DMS53 treated with DMSO at 0.1 percent for 48 hours (cell line): ENCODE measurements around the gene HS6ST2.

ENCODE experiments used
- DNase-seq: peaks from one replicate; lab custom pipeline; 2025; ENCODE audit not compliant: unreplicated experiment; lab: John Stamatoyannopoulos, UW

HS6ST2 gene

GRCh38 chrX:132689612-132690563 lies 268.5 kb downstream of the HS6ST2 start:
- DNase-seq = no peak

DNA sequence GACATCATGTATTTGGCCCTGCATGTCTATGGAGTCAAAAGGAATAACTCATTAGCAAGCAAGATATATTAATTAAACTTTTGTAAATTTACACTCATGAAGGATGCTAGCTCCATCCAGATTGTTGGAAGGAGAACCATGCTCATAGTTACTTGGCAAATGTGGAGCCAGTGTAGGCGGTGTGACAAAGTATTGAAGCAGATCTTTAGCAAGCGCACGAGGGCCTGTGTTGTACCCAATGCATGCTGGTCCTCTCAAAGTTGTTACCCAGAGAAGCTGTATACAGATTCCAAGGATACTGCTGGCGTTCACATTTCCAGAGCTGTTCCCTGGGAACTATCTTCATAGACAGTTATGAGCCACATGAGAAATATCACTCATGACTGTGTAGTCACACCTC lies 273.2 kb downstream of the HS6ST2 start:
- DNase-seq = no peak

DNA sequence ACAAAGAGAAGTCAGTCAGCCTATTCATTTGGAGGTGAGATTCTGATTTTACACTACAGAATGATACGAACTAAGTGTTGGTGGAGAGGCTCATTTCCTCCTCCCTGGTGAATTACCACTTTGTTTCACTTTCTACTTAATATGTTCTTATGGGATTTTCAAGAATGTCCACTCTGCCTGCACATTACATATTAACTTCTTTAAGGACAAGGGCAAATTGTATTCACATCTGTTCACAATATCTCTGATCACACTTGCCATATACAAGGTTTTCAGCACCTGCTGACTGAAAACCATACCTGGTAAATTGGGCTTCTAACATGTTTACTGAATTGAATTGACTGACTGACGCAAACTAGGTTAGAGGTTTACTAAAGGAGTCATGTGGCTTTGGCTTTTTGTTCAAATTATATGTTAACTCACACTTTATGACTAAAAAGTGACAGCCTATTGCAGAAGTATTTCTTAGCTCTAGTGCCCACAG lies 281.2 kb downstream of the HS6ST2 start:
- no peak for DNase-seq

DNA sequence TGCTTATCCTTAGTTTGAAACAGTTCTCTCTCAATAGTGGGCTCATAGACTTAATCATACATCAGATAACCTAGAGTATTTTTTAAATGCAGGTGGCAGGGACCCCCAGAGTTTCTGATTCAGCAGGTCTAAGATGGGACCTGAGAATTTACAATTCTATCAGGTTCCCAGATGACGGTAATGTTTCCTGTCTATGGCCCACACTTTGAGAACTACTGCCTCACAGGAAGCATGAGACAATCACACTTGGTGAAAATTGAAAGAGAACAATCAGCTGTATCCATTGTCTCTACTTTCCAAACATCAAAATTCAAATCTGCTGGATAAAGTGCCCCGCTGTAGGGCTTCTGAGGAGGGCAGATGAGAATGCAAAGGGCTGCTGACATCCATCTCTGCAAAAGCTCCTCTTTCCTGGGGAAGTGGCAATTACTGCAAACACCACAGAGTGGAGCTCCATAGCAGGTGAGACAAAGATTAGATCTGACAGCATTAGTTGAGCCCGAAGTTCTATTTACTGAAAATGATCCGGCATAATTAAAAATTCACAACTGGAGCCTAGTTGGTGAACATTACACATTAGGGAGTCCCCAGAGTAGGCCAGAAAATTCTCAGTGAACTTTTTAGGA lies 281.8 kb downstream of the HS6ST2 start:
- no peak for DNase-seq

- no peak for DNase-seq
Measured at GRCh38 chrX:132676102-132676501, 282.3 kb downstream of the HS6ST2 start.

GRCh38 chrX:132673331-132673730 lies 285.1 kb downstream of the HS6ST2 start:
- no peak for DNase-seq

GRCh38 chrX:132671229-132671641 lies 287.2 kb downstream of the HS6ST2 start:
- no peak for DNase-seq

GRCh38 chrX:132669142-132669541 lies 289.3 kb downstream of the HS6ST2 start:
- no peak for DNase-seq

DNA sequence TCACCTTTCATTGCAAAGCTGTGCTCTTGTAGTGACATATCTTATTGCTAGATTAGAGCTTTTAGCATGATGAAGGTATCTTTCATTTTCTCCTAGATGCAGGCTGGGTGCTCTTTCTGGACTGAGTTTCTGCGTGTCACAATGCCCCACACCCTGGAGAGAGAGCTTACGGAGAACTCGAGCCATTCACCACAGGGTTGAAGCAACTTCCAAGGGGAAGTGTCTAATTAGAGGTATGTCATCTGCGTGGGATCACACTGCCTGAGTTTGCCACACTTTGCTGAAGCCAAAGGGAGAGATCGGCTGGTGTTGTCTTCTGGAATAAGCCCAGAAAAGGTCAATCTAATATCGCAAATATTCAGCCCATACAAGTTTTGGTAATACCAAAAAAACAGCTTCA lies 290.3 kb downstream of the HS6ST2 start:
- no peak for DNase-seq

DNA sequence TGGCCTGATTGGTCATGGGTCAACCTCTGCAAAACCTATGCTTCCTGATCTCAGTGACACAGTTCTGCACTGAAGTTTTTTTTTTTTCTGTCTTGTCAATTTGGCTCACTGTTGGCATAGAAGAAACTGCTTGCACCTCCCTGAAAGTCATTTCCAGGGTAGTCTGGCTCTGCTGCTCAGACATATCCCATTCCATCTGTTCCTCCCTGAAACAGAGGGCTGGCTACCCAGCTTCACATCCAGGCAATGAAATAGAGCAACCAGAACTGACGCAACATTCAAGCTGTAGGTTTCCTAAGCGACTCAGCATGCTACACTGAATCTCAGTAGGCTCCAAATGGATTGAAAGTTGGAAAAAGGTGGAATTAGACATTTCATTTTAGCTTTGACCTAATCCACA lies 292.8 kb downstream of the HS6ST2 start:
- DNase-seq = no peak

DNA sequence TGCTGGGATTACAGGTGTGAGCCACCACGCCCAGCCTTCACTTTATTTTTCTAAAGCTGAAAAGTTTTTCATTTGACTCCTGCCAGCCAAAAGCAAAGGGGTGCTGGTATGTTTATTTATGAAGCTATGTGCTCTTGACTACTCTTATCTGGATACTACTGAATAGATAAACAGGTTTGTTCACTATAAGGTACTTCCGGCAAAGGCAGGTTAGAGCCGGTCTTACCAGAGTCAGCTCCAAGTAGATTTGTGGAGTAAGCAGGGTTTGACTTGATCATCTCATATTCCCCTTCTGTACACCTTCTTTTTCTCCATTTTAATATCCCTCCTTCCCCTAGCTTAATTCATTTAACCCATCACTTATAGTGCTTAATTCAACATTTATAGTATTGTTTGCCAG lies 294.2 kb downstream of the HS6ST2 start:
- no peak for DNase-seq

- no peak for DNase-seq
Measured at GRCh38 chrX:132662844-132663243, 295.6 kb downstream of the HS6ST2 start.

GRCh38 chrX:132657876-132658275 lies 300.6 kb downstream of the HS6ST2 start:
- no peak for DNase-seq

DNA sequence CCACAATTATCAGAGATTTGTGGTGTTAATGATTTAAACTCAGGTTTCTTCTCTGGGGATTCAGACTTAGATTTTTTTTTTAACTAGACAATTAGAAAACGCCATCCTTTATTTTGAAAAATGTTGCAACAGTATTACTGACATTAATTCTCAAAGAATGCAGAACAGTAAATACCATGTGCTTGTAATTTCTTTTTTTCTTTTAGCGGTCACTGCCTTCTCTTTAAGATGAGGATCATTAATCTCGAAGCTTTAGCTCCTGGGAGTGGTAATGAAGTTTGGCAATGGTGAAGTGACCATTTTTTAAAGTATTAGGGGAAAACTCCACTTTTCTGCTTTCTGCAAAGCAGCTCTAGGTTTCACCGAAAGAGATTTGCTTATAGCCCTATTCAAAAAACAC lies 305.6 kb downstream of the HS6ST2 start:
- DNase-seq = no peak

GRCh38 chrX:132651421-132652086 lies 306.9 kb downstream of the HS6ST2 start:
- no peak for DNase-seq

DNA sequence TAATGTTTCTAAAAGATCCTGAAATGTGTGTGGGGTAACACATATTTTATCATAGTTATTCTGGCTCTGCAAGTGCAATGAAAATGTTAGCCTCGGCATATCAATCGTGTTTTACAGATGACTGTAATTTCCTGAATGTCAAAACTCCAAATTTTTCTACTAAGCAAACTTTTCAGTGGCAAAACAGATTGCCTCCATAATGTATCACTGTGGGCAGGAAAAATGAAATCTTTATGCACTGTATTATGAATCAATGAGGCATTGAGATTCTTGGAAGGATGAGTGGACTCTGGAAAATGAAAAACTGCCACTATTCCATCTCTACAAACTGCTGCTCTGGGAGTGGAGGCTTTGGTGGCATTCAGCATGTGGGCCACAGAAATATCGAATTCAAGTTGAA lies 309.5 kb downstream of the HS6ST2 start:
- no peak for DNase-seq

- DNase-seq = no peak
Measured at GRCh38 chrX:132639446-132639845, 319.0 kb downstream of the HS6ST2 start.

GRCh38 chrX:132638313-132638712 lies 320.1 kb downstream of the HS6ST2 start:
- no peak for DNase-seq

DNA sequence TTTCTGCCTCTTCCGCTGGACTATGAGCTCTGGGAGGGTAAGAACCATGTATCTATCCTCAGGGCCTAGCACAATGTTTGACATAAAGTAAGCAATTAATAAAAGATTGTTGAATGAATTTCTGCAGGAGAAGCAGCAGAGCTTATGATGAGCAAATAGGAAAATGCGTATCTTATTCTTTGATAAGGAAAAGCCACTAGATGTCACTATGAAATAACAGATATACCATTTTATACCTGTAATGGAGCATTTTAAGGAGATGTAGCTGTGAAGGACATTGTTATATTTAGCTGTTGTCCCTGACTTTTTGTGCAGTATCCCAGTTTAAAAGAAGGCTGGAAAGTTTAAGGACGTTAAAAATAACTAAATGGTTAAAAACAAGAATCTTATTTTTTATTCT lies 322.3 kb downstream of the HS6ST2 start:
- DNase-seq = peak; percentile 2

- DNase-seq = no peak
Measured at GRCh38 chrX:132634521-132634920, 323.9 kb downstream of the HS6ST2 start.

DNA sequence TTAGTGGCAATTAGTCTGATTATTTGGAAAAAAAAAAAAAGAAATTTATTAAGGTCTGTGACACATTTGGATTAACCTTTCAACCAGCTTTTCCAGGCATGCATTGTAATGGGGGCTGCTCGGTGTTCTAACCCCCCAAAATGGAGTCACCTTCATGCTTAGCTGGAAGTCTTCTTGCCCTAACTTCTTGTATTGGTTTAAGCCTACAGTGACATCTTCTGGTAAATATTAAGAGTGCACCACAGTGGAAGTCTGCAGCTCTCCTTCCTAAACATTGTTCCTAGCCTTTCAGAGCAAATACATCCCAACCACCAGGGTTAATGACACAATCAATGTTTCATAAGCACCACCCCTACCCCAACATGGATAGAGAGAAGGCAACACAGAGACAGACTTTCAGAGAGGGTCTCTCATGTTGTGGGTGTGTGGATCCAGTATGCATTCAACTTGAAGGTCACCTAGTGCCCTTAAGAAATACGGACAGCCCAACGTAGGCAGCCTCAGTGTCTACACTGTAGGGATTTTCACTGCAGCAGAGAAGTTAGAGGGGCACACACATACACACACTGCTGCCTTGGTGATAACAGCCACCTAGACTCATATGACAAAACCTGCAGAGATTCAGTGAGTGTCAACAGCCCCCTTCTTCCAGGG lies 326.7 kb downstream of the HS6ST2 start:
- DNase-seq = peak; percentile 3
